HG03378 (cell line): ENCODE data around the gene MRTFA.

ENCODE experiments used
- ATAC-seq: cut with Tn5 transposase; IDR thresholded peaks from one replicate; pipeline ENCODE4 v1.9.1; 2021; ENCODE audit warnings: mild to moderate bottlenecking, moderate library complexity; ENCODE audit not compliant: unreplicated experiment

MRTFA gene

GRCh38 chr22:40434106-40434505, 202.4 kb downstream of the MRTFA start:
- ATAC-seq = no peak

- ATAC-seq = no peak
Observed at GRCh38 chr22:40433416-40434090, 203.0 kb downstream of the MRTFA start.

GRCh38 chr22:40432625-40433024, 203.9 kb downstream of the MRTFA start:
- ATAC-seq = no peak

GRCh38 chr22:40432157-40432556, 204.4 kb downstream of the MRTFA start:
- no peak for ATAC-seq

GRCh38 chr22:40430991-40431390, 205.5 kb downstream of the MRTFA start:
- ATAC-seq = no peak

- ATAC-seq = no peak
Observed at GRCh38 chr22:40429481-40429880, 207.0 kb downstream of the MRTFA start.

GRCh38 chr22:40428796-40429195, 207.7 kb downstream of the MRTFA start:
- ATAC-seq = no peak

- no peak for ATAC-seq
Observed at GRCh38 chr22:40426594-40427333, 209.8 kb downstream of the MRTFA start.

- ATAC-seq = no peak
Observed at GRCh38 chr22:40425082-40425481, 211.4 kb downstream of the MRTFA start.

- ATAC-seq = no peak
Observed at GRCh38 chr22:40423882-40424640, 212.5 kb downstream of the MRTFA start.

GRCh38 chr22:40423310-40423688, 213.2 kb downstream of the MRTFA start:
- ATAC-seq = no peak

GRCh38 chr22:40422558-40423309, 213.8 kb downstream of the MRTFA start:
- ATAC-seq = no peak

- ATAC-seq = no peak
Observed at GRCh38 chr22:40421941-40422340, 214.6 kb downstream of the MRTFA start.

GRCh38 chr22:40421082-40421350, 215.5 kb downstream of the MRTFA start:
- ATAC-seq = no peak

GRCh38 chr22:40420341-40421081, 216.0 kb downstream of the MRTFA start:
- no peak for ATAC-seq

GRCh38 chr22:40419718-40420117, 216.8 kb downstream of the MRTFA start:
- no peak for ATAC-seq

- ATAC-seq = no peak
Observed at GRCh38 chr22:40418366-40419201, 217.9 kb downstream of the MRTFA start.

GRCh38 chr22:40417881-40418280, 218.6 kb downstream of the MRTFA start:
- ATAC-seq = no peak

- no peak for ATAC-seq
Observed at GRCh38 chr22:40417041-40417440, 219.5 kb downstream of the MRTFA start.

GRCh38 chr22:40416636-40417035, 219.9 kb downstream of the MRTFA start:
- no peak for ATAC-seq
